IPS-18c (cell line): ENCODE data around the gene FBLIM1.
"Not testable (repeated sequence)": the region's sequence is repeated elsewhere in the genome, so short reads cannot be mapped to it uniquely, and the experiment has no call there.

ENCODE experiments used
- H3K4me3 ChIP-seq: 2 replicates; pipeline ENCODE4 v1.7.0; 2013; ENCODE audit warnings: low read depth, mild to moderate bottlenecking, low read length, moderate library complexity; ENCODE audit not compliant: insufficient read depth
- H3K9me3 ChIP-seq: one replicate; pipeline ENCODE4 v1.6.1; 2013; ENCODE audit warnings: mild to moderate bottlenecking, low read length, moderate library complexity; ENCODE audit not compliant: control insufficient read depth, insufficient read depth

FBLIM1 gene

GRCh38 chr1:15816674-15817073 is 58.1 kb downstream of the FBLIM1 start:
- Histone ChIP-seq H3K4me3 (no peak overlapping the region), H3K9me3 (no peaks in the 10 kb centered on the region)

GRCh38 chr1:15820478-15820877 is 61.9 kb downstream of the FBLIM1 start:
- H3K4me3 ChIP-seq: no peak overlapping the region
- no peaks in the 10 kb centered on the region for H3K9me3 ChIP-seq

DNA sequence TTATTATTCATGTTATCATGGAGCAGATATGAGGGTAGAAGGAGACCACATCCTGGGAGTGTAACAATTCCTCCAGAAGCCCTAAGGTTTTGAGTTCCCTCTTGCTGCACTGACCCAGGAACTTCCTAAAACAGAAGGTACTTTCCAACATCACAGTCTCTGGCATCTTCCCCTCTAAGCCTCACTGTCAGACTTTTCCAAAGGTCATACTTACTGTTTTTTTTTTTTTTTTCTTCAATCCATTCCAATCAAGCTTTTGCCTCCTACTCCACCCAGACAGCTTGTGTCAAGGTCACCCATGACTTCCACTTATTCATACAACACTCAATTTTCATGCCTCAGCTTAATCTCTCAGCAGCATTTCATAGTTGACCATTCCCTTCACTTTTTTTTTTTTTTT is 67.2 kb downstream of the FBLIM1 start:
- Histone ChIP-seq H3K9me3 (no peaks in the 10 kb centered on the region), H3K4me3 (no peak overlapping the region)

DNA sequence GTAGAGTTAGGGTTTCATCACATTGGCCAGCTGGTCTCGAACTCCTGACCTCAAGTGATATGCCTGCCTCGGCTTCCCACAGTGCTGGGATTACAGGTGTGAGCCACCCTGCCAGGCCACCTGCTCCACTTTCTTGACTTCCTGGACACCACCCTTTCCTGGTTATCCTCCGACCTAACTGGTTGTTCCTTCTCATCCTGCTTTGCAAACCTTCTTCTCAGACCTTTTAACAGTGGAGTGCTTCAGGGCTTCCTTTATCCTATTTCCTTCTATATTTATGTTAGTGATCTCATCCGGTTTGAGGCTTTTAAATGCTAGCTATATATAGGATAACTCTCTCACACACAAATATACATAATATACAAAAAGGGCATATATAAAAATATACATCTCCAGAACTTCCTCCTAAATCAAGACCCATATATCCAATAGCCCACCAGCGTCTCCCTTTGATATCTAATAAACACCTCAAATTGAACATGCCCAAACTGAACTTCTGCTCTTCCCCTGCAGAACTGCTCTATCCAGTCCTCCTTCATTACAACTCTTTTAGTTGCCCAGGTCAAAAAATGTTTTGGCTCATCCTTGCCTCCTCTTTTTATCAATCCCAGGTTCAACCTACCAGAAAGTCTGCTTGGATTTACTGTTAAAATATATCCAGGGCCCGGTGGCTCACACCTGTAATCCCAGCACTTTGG is 68.4 kb downstream of the FBLIM1 start:
- H3K4me3 ChIP-seq: no peak overlapping the region
- no peaks in the 10 kb centered on the region for H3K9me3 ChIP-seq

- not testable (repeated sequence) for H3K9me3 ChIP-seq
Measured at GRCh38 chr1:15827567-15827966, 69.0 kb downstream of the FBLIM1 start.

GRCh38 chr1:15828931-15829330 is 70.3 kb downstream of the FBLIM1 start:
- not testable (repeated sequence) for H3K9me3 ChIP-seq

More at GRCh38 chr1:15827567-15827966, 69.0 kb downstream of the FBLIM1 start:
- H3K4me3 ChIP-seq: not testable (repeated sequence)

DNA sequence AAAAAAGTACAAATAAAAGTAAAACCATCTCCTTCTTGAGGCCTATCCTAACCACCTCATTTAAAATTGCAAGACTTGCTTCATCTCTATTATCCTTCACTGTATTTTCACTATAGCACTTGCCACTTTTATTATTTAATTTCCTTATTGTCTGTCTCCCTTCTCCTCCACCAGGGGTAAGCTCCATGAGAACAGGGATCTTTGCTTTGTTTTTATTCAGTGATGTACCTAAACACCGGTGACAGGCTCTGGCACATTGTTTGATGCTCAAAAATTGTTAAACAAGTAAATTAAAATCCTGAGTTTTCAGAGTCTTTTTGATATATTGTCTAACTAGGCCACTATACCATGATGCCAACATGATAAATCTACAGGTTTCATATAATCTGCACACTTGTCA is 71.7 kb downstream of the FBLIM1 start:
- Histone ChIP-seq H3K9me3 (no peaks in the 10 kb centered on the region), H3K4me3 (no peak overlapping the region)

More at GRCh38 chr1:15828931-15829330, 70.3 kb downstream of the FBLIM1 start:
- H3K4me3 ChIP-seq: not testable (repeated sequence)

DNA sequence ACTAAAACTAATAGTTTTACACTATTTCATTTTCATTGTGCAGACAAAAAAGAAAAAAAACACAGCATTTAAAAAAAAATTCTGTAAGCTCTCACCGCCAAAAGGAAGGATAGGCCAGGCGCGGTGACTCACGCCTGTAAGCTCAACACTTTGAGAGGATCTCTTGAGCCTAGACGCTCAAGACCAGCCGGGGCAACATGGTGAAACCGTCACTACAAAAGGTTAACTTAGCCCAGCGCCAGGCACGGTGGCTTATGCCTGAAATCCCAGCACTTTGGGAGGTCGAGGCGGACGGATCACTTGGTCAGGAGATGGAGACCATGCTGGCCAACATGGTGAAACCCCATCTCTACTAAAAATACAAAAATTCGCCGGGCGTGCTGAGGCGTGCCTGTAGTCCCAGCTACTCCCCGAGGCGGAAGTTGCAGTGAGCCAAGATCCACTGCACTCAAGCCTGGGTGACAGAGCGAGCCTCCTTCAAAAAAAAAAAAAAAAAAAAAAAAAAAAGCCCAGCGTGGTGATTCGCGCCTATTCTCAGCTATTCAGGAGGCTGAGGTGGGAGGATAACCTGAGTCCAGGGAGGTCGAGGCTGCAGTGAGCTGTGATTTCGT is 74.6 kb downstream of the FBLIM1 start:
- peaks cover 2% of the 10 kb centered on the region for H3K9me3 ChIP-seq
- no peak overlapping the region for H3K4me3 ChIP-seq

GRCh38 chr1:15833842-15834405 is 75.3 kb downstream of the FBLIM1 start:
- Histone ChIP-seq H3K9me3 (peaks cover 2% of the 10 kb centered on the region), H3K4me3 (peak overlapping the region; percentile 81)

- Histone ChIP-seq H3K4me3 (peak overlapping the region; percentile 81), H3K9me3 (peaks cover 2% of the 10 kb centered on the region)
Measured at GRCh38 chr1:15834406-15835204, 76.0 kb downstream of the FBLIM1 start.

- H3K4me3 ChIP-seq: peak overlapping the region; percentile 81
Measured at GRCh38 chr1:15835205-15835740, 76.7 kb downstream of the FBLIM1 start.

GRCh38 chr1:15835741-15836510 is 77.3 kb downstream of the FBLIM1 start:
- Histone ChIP-seq H3K9me3 (peaks cover 2% of the 10 kb centered on the region), H3K4me3 (peak overlapping the region; percentile 81)

More at GRCh38 chr1:15835205-15835740, 76.7 kb downstream of the FBLIM1 start:
- peaks cover 2% of the 10 kb centered on the region for H3K9me3 ChIP-seq
